CD4-positive, alpha-beta memory T cell (primary cell): ENCODE data around the gene SLC41A3. TPM values are rescaled to one million over a fixed set of nuclear protein-coding genes. Genes with fewer than 3 reads are reported as not detected.

ENCODE experiments used
- CTCF ChIA-PET: fragments of 350-600 bp; sonication (Branson Sonifier 250); formaldehyde crosslinking; loops from one replicate; lab custom pipeline; 2021; ENCODE audit warnings: inconsistent platforms; ENCODE audit not compliant: partially characterized antibody; lab: Charles Lee
- POLR2A ChIA-PET: fragments of 350-600 bp; sonication (Branson Sonifier 250); formaldehyde crosslinking; loops from one replicate; lab custom pipeline; 2021; ENCODE audit not compliant: partially characterized antibody; lab: Charles Lee
- DNase-seq, 5 donors: peaks; one replicate each; pipeline versions ENCODE4 v3.0.0 to v3.0.0-alpha.2; 2020 to 2022; ENCODE audit warnings: mixed read lengths in 1 of 5
- H3K27ac ChIP-seq: one replicate; pipeline ENCODE4 v1.7.0; 2013; ENCODE audit warnings: low read depth, low read length
- H3K27me3 ChIP-seq: 2 replicates; pipeline ENCODE4 v1.7.0; 2013; ENCODE audit warnings: mild to moderate bottlenecking, low read length, moderate library complexity; ENCODE audit not compliant: insufficient read depth
- H3K36me3 ChIP-seq: 2 replicates; pipeline ENCODE4 v1.7.0; 2013; ENCODE audit warnings: mild to moderate bottlenecking, low read length, moderate library complexity; ENCODE audit not compliant: insufficient read depth
- H3K4me1 ChIP-seq: 2 replicates; pipeline ENCODE4 v1.7.0; 2013; ENCODE audit warnings: mild to moderate bottlenecking, low read length, moderate library complexity; ENCODE audit not compliant: insufficient read depth
- H3K4me3 ChIP-seq, 2 donors: one replicate each; pipeline ENCODE4 v1.7.0; 2013; ENCODE audit warnings: low read length in 2 of 2, mild to moderate bottlenecking in 1 of 2
- H3K9me3 ChIP-seq, 2 donors: one replicate each; pipeline ENCODE4 v1.7.0; 2013; ENCODE audit warnings: low read length in 2 of 2, control low read depth in 1 of 2; ENCODE audit not compliant: control insufficient read depth in 1 of 2
- H3K27ac Mint-ChIP-seq, 7 donors: one replicate each; pipeline ENCODE4 v1.8.0; 2020 to 2021; ENCODE audit warnings: mixed read lengths in 7 of 7, mild to moderate bottlenecking in 6 of 7, inconsistent platforms in 3 of 7, moderate library complexity in 3 of 7
- H3K27me3 Mint-ChIP-seq, 2 donors: one replicate each; pipeline ENCODE4 v1.8.0; 2020 to 2021; ENCODE audit warnings: mixed read lengths in 2 of 2
- H3K36me3 Mint-ChIP-seq, 2 donors: one replicate each; pipeline ENCODE4 v1.8.0; 2020 to 2021; ENCODE audit warnings: mixed read lengths in 2 of 2, inconsistent platforms in 1 of 2, mild to moderate bottlenecking in 1 of 2
- H3K4me1 Mint-ChIP-seq, 4 donors: one replicate each; pipeline ENCODE4 v1.8.0; 2020 to 2021; ENCODE audit warnings: mixed read lengths in 4 of 4, mild to moderate bottlenecking in 1 of 4
- H3K4me3 Mint-ChIP-seq, 8 donors: one replicate each; pipeline ENCODE4 v1.8.0; 2020 to 2021; ENCODE audit warnings: mixed read lengths in 8 of 8, mild to moderate bottlenecking in 7 of 8, moderate library complexity in 6 of 8, inconsistent platforms in 3 of 8
- H3K9me3 Mint-ChIP-seq, 8 donors: one replicate each; pipeline ENCODE4 v1.8.0; 2020 to 2021; ENCODE audit warnings: mixed read lengths in 8 of 8, mild to moderate bottlenecking in 5 of 8, inconsistent platforms in 3 of 8, moderate library complexity in 1 of 8
- intact Hi-C: fragments of 100-400 bp; cut with micrococcal nuclease; formaldehyde crosslinking; loops from one replicate; pipeline ENCODE4 v1.15.1; 2023
- polyA plus RNA-seq, 2 donors: library from polyadenylated mRNA; unstranded; fragments of 300-500 nt; fragmentation: Illumina TruSeq; gene quantifications; one replicate each; pipeline ENCODE4 v1.2.3, GENCODE V29; 2021
- total RNA-seq, 2 experiments: library from RNA; stranded (reverse); gene quantifications; one replicate each; pipeline ENCODE4 v1.2.3, GENCODE V29; 2021

The SLC41A3 gene
- total and polyA plus RNA-seq, 4 experiments from 2014 or later: 22.5 to 41.2 (median 32.8) TPM

GRCh38 chr3:126130081-126130855 is 46.3 kb upstream of the SLC41A3 start:
- no peaks in the 10 kb centered on the region for H3K36me3 ChIP-seq
- no peak overlapping the region for H3K27ac Mint-ChIP-seq
- no peaks in the 10 kb centered on the region for H3K4me1 Mint-ChIP-seq
- ChIA-PET CTCF (no interaction called here), POLR2A (no interaction called here)
- no peaks in the 10 kb centered on the region for H3K4me1 ChIP-seq
- H3K9me3 ChIP-seq: no peaks in the 10 kb centered on the region
- peaks cover 0 to 4% of the 10 kb centered on the region in 2 donors for H3K27me3 Mint-ChIP-seq
- no peak for DNase-seq
- no peak overlapping the region for H3K4me3 ChIP-seq
- intact Hi-C loops: no loop called here
- no peak overlapping the region for H3K4me3 Mint-ChIP-seq
- H3K27me3 ChIP-seq: no peaks in the 10 kb centered on the region
- H3K9me3 Mint-ChIP-seq: no peaks in the 10 kb centered on the region
- no peak overlapping the region for H3K27ac ChIP-seq
- H3K36me3 Mint-ChIP-seq: no peaks in the 10 kb centered on the region

GRCh38 chr3:126129398-126129891 is 45.5 kb upstream of the SLC41A3 start:
- no peaks in the 10 kb centered on the region for H3K36me3 ChIP-seq
- H3K36me3 Mint-ChIP-seq: no peaks in the 10 kb centered on the region
- no peaks in the 10 kb centered on the region for H3K9me3 Mint-ChIP-seq
- no peak overlapping the region for H3K4me3 ChIP-seq
- no peaks in the 10 kb centered on the region for H3K27me3 ChIP-seq
- no peaks in the 10 kb centered on the region for H3K4me1 Mint-ChIP-seq
- H3K27ac Mint-ChIP-seq: no peak overlapping the region
- no peaks in the 10 kb centered on the region for H3K4me1 ChIP-seq
- DNase-seq: no peak
- no peaks in the 10 kb centered on the region for H3K9me3 ChIP-seq
- no peak overlapping the region for H3K4me3 Mint-ChIP-seq
- intact Hi-C loops: no loop called here
- CTCF ChIA-PET: no interaction called here
- peaks cover 0 to 4% of the 10 kb centered on the region in 2 donors for H3K27me3 Mint-ChIP-seq
- POLR2A ChIA-PET: no interaction called here
- H3K27ac ChIP-seq: no peak overlapping the region

DNA sequence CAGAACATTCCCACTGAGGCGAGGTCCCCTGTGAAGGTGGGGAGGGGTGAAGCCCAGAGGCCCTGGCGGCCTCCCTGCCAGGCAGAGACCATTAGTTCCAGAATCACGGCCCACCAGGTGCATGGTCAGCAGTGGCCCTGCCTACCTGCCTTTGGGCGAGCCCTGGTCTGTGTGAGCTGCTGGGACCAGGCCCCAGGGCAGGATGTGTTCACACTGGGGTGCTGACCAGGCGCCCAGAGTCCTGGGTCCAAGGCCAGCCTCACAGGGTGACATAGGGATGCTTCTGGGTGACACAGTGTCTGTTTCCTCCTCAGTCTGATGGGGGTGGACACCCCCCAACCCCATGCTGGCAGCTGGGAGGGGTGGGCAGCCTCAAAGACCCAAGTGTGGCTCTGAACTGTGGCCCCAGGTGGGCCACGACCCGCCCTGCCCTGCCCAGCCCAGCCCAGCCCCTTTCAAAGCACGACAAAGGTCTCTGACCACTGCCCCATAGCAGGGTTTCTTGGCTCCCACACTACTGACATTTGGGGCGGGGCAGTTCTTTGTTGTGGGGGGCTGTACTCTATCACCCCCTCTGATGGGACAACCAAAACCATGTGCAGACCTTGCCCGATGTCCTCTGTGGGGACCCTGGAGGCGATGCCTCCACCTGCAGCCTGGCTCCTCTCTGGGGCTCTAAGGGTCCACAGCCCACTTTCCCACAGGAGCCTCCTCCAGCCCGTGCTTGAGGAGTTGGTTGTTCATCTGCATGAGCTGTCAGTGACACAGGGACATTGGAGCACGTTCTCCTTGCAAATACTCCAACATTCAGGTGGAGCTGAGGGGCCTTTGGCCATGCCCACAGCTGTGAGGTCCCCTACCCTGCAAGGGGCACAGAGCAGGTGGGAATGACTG is 44.8 kb upstream of the SLC41A3 start:
- H3K4me1 ChIP-seq: no peaks in the 10 kb centered on the region
- no peak overlapping the region for H3K27ac ChIP-seq
- no peaks in the 10 kb centered on the region for H3K36me3 ChIP-seq
- peaks cover 0 to 4% of the 10 kb centered on the region in 2 donors for H3K27me3 Mint-ChIP-seq
- H3K4me3 Mint-ChIP-seq: no peak overlapping the region
- no peaks in the 10 kb centered on the region for H3K36me3 Mint-ChIP-seq
- no peaks in the 10 kb centered on the region for H3K9me3 Mint-ChIP-seq
- H3K9me3 ChIP-seq: no peaks in the 10 kb centered on the region
- no peaks in the 10 kb centered on the region for H3K4me1 Mint-ChIP-seq
- intact Hi-C loops: no loop called here
- no peaks in the 10 kb centered on the region for H3K27me3 ChIP-seq
- no peak overlapping the region for H3K27ac Mint-ChIP-seq
- no peak for DNase-seq
- ChIA-PET CTCF (no interaction called here), POLR2A (no interaction called here)
- H3K4me3 ChIP-seq: no peak overlapping the region

- Mint-ChIP-seq H3K36me3 (no peaks in the 10 kb centered on the region), H3K27me3 (peaks cover 0 to 4% of the 10 kb centered on the region in 2 donors), H3K4me3 (no peak overlapping the region), H3K4me1 (no peaks in the 10 kb centered on the region), H3K9me3 (no peaks in the 10 kb centered on the region), H3K27ac (no peak overlapping the region)
- H3K36me3 ChIP-seq: no peaks in the 10 kb centered on the region
- no peaks in the 10 kb centered on the region for H3K4me1 ChIP-seq
- intact Hi-C loops: no loop called here
- H3K4me3 ChIP-seq: no peak overlapping the region
- POLR2A ChIA-PET: no interaction called here
- CTCF ChIA-PET: no interaction called here
- no peak for DNase-seq
- H3K27ac ChIP-seq: no peak overlapping the region
- H3K27me3 ChIP-seq: no peaks in the 10 kb centered on the region
- H3K9me3 ChIP-seq: no peaks in the 10 kb centered on the region
Measured at GRCh38 chr3:126127904-126128303, 44.0 kb upstream of the SLC41A3 start.

DNA sequence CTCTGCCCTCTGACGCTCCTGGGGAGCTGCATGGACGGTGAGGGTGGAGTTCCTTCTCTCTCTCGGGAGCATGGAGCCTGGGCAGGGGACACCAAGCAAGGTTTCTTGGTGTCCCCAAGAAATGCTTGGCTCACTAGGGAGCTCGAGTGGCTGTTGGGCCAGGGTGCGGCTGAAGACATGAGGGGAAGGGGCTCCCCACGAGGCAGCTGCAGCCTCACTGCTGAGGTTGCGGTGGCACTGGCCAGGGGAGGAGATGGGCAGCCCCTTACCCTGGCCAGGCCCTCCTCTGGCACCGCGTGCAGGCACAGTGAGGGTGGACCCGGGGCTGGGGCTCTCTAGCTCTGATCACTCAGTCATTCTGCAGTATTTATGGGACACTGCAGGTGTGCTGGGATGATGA is 43.5 kb upstream of the SLC41A3 start:
- no peaks in the 10 kb centered on the region for H3K36me3 Mint-ChIP-seq
- ChIA-PET POLR2A (no interaction called here), CTCF (no interaction called here)
- DNase-seq: no peak
- peaks cover 0 to 2% of the 10 kb centered on the region in 2 donors for H3K27me3 Mint-ChIP-seq
- no peak overlapping the region for H3K27ac Mint-ChIP-seq
- H3K4me1 Mint-ChIP-seq: no peaks in the 10 kb centered on the region
- intact Hi-C loops: no loop called here
- no peak overlapping the region for H3K4me3 ChIP-seq
- no peak overlapping the region for H3K27ac ChIP-seq
- no peaks in the 10 kb centered on the region for H3K4me1 ChIP-seq
- H3K9me3 ChIP-seq: no peaks in the 10 kb centered on the region
- H3K36me3 ChIP-seq: no peaks in the 10 kb centered on the region
- no peak overlapping the region for H3K4me3 Mint-ChIP-seq
- no peaks in the 10 kb centered on the region for H3K9me3 Mint-ChIP-seq
- H3K27me3 ChIP-seq: no peaks in the 10 kb centered on the region

DNA sequence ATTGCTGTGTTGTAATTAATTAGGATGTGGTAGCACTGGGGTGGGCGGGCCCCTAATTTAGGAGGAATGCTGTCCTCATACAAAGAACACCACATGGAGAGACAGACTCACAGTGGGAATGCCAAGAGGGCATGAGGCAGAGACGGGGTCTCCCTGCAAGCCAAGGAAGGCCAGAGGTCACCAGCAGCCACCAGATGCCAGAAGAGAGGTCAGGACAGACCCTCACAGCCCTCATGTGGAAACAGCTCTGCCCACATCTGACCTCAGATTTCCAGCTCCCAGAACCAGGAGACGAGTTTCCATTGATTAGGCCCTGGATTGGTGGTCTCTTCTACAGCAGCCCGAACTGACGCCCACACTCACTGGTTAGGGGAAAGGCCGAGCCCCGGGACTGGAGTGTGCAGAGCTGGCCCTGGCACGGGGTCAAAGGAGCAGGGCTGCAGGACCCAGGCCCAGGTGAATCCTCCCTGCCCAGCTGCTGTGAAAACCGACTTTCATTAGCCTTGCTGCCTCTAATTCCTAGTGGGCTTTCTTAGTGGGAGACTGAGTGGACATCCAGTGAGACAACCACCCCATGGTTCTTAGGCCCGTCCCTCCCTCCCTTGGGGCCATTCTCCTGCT is 43.0 kb upstream of the SLC41A3 start:
- POLR2A ChIA-PET: no interaction called here
- Histone ChIP-seq H3K9me3 (no peaks in the 10 kb centered on the region), H3K27ac (no peak overlapping the region), H3K4me3 (no peak overlapping the region), H3K27me3 (no peaks in the 10 kb centered on the region), H3K36me3 (no peaks in the 10 kb centered on the region), H3K4me1 (no peaks in the 10 kb centered on the region)
- no peak for DNase-seq
- Mint-ChIP-seq H3K4me3 (no peak overlapping the region), H3K27me3 (peaks cover 0 to 2% of the 10 kb centered on the region in 2 donors), H3K9me3 (no peaks in the 10 kb centered on the region), H3K4me1 (no peaks in the 10 kb centered on the region), H3K36me3 (no peaks in the 10 kb centered on the region), H3K27ac (no peak overlapping the region)
- CTCF ChIA-PET: interaction anchor here (1.5 kb wide), 1 partner anchor 7 kb away, joined by 4 read pairs; no protein-coding TSS in a partner anchor
- intact Hi-C loops: no loop called here

- no peaks in the 10 kb centered on the region for H3K36me3 Mint-ChIP-seq
- ChIA-PET CTCF (interaction anchor here (1.5 kb wide), 1 partner anchor 8 kb away, joined by 4 read pairs; no protein-coding TSS in a partner anchor), POLR2A (no interaction called here)
- DNase-seq: no peak
- H3K4me1 Mint-ChIP-seq: no peaks in the 10 kb centered on the region
- H3K27ac Mint-ChIP-seq: no peak overlapping the region
- no peaks in the 10 kb centered on the region for H3K36me3 ChIP-seq
- H3K4me1 ChIP-seq: no peaks in the 10 kb centered on the region
- H3K27me3 ChIP-seq: no peaks in the 10 kb centered on the region
- no peak overlapping the region for H3K27ac ChIP-seq
- no peaks in the 10 kb centered on the region for H3K27me3 Mint-ChIP-seq
- intact Hi-C loops: no loop called here
- H3K9me3 Mint-ChIP-seq: no peaks in the 10 kb centered on the region
- H3K9me3 ChIP-seq: no peaks in the 10 kb centered on the region
- H3K4me3 ChIP-seq: no peak overlapping the region
- H3K4me3 Mint-ChIP-seq: no peak overlapping the region
Measured at GRCh38 chr3:126126286-126126685, 42.4 kb upstream of the SLC41A3 start.
